ENCODE measurements around the gene MYADML2.
"Not testable (repeated sequence)": the region's sequence is repeated elsewhere in the genome, so short reads cannot be mapped to it uniquely, and the experiment has no call there.

Gene MYADML2

DNA sequence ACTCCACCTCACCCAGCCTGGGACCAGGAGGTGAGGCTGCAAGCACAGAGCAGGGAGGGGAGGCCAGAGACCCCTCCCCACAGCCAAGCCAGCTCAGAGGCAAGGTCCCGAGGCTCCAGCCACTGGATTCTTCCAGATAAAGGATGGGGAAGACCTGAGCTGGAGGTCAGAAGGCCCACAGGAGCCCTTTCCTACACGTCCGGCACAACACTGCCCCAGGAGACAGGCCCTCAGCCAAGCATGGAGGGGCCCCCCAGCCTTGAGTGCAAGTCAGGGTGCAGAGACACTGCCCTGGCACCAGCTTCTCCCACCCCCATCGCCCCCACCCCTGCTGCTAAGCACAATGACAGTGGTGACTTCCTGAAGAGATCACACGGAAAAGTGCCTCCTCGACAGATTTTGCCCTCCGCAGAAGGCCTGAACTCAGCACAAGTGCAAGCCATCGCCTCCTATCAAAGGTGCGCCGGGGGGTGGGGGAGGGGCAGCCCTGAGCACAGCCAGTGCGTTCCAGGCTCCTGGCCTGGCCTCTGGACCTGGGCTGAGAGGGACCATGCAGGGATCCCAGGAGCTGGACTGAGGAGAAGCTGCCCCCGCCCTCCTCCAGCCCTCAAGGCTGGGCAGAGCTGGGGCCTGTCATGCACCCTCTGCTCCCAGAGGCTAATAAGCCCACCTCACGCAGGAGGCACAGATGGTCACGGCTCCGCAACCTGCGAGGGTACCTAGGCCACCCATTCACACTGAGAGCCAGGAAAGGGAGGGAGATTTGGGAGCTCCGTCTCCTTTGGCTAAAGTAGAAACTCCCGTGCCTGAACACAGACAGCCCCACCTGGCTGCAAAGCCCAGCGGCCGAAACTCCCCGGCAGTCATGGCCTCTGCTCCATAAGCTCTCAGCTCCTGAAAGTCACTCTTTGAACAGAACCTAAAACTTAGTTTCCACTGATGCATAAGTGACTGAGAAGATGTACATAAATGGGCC, 22.2 kb downstream of the MYADML2 start:
- no peak for DNase-seq (ENCODE audit: low read depth)

- DNase-seq (ENCODE audit: low read depth) = no peak
Measured at GRCh38 chr17:81923302-81924260, 23.5 kb downstream of the MYADML2 start.

- DNase-seq (ENCODE audit: low read depth) = no peak
Measured at GRCh38 chr17:81922566-81923301, 24.3 kb downstream of the MYADML2 start.

DNA sequence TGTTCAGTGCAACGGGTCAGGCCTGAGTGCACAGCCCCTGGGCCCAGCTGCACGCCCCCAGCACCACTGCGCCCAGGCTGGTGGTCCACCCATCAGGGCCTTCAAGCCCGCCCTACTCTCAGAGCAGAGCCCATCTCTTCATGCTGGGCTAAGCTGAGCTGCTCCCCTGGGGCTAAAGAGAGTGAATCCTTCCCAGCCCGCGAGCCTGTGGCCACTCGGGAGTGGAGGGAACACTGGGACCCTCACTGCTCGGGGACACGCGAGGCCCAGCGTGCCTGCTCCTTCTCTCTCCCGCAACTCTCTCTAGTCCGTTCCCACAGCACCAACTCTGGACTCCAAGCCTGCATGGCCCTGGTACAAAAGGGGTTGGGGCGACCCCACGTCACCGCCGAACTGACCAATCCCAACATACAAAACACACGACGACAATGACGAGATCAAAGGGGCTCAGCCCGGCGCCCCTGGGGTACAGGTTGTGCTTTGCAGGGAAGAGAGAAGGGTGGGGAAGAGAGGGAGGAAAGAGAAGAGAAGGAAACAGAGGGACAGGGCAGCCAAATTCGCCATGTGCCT, 25.0 kb downstream of the MYADML2 start:
- no peak for DNase-seq (ENCODE audit: low read depth)

DNA sequence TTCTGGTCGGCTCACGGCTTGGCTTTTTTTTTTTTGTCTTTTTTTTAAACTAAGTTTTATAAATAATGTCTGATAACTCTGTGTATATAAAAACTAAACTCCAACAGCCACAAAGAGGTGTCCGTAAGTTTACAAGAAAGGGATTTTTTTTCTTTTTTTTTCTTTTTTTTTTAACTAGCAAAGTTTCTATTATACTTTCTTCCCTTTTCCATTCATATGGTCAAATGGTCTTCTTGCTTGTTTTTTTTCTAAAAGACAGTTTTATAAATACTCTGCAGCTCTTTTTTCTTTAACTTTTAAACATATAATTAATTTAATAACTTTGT, 25.5 kb downstream of the MYADML2 start:
- DNase-seq (ENCODE audit: low read depth) = no peak

DNA sequence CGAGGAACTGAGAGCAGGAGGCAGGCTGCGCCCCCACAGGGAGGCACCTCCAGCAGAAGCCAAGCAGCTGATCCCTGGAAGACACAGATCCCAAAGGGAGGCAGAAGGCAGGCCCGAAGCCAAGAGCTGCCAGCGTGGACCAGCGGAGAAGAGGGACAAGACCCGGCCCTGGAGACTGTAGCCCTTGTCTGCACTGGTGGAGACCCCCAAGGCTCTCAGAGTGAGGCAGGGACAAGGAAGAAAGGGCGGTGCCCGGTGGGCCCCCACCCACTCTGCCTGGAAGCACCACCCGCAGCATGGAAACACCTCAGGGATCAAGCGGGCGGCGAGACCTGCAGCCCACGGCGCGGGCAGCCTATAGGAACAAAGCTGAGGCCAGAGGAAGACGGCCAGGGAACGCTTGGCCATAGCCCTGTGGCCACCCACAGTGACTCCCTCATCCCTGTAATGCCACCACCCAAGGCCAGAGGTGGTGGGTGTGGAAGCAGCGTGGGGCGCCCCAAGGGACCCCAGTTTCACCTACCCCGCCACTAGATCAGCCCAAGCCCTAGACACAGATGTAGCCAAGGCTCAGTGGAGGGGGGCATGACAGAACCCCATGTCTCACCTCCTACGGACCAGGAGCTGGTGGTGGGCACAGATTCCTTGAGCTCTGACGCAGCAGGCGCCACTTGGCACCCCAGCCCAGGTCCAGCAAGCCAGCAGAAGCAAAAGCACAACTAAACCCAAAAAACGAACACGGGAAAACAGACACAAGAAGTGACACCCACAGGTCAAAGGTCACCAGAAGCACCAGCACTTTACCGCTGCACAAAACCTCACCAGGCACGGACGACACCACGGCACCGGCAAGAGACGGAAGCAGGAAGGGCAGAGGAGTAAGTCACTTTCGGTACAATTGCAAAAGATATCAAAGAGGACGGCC, 26.2 kb downstream of the MYADML2 start:
- no peak for DNase-seq (ENCODE audit: low read depth)

DNA sequence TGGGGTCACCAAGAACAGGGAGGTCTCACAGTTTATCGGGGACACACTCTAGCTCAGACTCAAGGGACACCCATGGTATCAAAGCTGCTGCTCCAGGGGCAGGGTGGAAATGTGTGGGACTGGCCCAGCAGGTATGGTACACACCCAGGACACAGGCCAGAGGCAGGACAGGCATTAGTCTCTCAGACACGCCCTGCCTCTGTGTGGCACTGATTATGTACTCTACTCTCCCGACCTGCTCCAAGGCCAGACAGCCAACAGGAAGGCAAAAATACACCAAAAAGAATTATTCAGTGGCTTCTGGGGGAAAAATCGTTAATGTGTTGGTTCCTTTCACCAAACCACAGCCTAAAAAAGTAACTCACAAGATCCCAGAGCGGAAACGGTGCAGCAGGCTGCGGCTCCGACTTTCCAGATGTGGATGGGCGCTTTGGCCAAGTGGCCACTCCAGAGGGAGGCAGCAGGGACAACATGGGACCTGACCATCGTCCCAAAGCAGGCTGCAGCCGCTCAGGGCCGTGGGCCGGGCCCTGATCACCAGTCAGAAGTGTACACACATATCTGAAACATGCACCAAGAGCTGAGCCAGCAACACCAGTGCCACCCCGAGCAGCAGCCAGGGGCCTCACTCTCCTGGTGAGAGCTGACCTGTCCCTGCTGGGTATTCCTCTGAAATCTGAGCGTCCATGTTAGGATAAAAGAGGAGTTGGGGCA, 28.0 kb downstream of the MYADML2 start:
- no peak for DNase-seq (ENCODE audit: low read depth)

DNA sequence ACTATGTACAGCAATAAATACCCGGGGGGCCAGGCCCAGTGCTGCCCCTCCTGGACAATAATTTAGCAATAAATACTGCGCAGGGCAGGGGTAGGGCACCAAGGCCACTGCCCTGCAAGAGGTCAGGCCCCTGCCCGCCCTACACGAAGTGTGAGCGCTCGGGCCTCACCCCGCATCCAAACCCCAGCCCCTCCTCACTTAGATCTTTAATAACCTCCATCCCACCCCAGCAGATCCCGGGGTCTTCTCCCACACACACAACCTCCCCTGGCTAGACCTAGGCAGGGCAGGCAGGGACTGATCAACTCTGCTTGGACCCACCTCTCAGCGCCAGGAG, 28.7 kb downstream of the MYADML2 start:
- DNase-seq (ENCODE audit: low read depth) = not testable (repeated sequence)

GRCh38 chr17:81917565-81918332, 29.3 kb downstream of the MYADML2 start, which contains the start of gene SIRT7:
Gene SIRT7, minus strand, starts transcription at chr17:81918176. Its CDS starts 45 bp downstream, at chr17:81918131.
- DNase-seq (ENCODE audit: low read depth) = peak; percentile 78

DNA sequence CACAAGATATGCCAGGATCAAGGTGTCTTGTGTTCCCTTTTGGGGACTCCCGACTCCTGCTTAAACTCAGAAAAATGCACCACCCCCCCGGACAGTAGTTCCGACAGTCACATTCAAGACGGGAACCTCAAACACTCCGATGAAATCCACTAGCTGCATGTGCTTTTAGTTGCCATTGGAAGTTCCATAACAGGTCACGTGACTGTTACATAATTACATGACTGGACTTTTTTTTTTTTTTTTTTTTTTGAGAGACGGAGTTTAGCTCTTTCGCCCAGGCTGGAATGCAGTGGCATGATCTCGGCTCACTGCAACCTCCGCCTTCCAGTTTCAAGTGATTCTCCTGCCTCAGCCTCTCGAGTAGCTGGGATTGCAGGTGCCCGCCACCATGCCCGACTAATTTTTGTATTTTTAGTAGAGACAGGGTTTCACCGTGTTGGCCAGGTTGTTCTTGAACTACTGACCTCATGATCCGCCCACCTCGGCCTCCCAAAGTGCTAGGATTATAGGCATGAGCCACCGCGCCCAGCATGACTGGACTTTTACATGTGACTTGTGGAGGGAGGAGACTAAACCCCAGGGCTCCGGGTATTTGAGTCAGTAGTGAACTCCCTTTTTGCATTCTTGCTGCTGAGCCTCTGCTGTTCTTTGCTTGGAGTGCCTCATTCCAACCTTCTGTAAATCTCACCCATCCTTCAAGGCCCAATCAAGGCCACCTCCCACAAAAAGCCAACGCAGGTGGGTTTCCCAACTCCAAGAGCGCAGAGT, 30.6 kb downstream of the MYADML2 start:
- no peak for DNase-seq (ENCODE audit: low read depth)

- no peak for DNase-seq (ENCODE audit: low read depth)
Measured at GRCh38 chr17:81915331-81915730, 31.7 kb downstream of the MYADML2 start.

DNA sequence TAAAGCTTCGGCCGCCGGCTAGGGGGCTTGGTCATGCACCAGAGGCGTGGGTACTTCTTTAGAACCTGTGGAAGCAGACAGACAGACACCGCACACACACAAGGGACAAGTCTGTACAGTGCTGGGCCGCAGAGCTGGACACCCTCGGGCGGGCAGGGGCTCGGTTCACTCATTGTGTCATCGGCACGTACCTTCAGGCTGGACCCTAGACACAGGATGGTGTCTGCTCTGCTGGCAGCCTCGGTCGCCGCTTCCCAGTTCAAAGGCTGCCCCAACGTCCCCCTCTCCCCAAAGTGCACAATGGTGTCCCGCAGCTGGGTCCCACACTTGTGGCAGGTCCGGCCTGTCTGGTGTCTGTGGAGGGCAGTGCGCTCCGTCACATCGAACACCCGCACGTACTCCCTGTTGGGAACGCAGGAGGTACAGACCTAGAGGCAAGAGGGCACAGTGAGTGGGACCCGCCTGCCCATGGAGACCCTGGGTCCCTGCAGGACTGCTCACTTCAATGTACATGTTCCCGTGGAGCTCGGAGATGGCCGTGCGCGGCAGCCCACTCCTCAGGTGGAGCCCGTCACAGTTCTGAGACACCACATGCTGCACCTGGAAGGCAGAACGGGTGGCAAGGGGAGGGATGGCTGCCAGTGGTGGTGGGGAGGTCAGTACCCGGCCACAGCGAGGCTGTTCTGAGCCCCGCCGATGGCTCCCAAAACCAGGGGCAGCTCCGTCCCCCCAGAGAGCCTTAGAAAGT, 32.8 kb downstream of the MYADML2 start:
- DNase-seq (ENCODE audit: low read depth) = no peak

DNA sequence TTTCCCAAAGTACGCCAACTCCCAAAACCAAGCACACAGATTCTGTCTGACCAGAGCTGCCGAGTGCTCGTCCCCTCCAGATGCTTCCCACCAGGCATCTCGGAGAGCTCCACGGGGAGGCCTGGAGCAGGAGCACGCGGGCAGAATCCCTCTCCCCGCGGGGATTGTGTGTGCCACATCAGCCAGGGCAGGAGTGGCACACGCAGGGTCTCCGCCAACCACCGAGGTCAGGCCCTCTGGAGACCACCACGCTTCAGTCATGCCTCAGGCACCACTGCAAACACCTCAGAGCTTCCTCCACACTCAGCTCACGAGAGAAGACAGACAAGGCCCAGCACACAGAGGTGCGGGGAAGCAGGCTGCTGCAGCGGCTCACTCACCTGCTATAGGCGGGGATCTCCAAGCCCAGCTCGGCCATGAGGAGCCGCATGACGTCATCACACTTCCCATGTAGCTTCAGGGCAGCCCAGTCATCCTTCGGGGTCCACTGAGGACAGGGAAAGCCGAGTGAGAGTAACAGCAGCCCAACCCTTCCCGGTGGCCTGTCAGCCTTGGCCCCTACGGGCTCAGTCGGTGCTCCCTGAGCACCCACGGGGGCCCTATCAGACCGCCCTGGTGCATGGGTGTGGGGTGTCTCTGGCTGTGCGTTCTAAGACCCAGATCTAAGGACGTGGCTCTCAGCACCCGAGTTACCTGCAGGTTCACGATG, 33.5 kb downstream of the MYADML2 start:
- DNase-seq (ENCODE audit: low read depth) = no peak

DNA sequence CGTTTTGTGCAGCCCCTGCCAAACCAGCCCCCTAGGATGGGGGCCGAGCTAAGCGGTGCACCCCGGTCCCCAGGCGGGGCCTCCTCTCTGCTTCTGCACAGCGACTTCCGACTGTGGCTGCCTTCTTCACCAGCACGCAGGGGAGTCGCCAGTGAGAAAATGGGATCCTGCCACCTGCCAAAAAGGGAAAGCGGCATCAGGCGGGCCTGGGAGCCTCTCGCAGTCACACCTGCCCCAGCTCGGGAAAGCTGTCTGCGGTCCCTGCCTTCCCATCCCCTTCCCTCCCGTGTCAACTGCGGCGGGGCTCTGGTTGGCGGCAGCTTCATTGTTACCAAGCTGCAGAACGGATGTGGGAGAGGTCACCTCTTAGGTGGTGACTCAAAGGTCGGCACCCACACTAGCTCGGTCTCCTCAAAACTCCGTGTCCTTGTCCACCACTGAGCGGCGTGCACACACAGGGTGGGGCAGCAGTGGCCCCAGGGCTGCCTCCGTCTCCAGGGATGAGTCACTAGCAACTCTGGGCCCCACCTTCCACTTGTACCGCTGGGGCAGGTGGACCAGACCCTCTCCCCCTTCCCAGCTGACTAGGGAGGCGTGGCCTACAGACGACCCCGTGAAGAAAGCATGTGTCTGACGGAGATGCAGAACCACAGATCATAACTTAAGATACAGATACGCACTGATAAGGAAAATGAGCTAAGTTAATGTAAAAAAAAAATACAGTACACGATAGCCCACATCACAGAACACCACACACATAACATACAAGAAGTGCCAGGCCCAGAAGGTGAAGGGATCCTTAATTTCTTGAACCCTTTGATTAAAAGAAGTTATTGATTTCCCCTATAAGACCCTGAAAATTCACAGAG, 34.4 kb downstream of the MYADML2 start:
- no peak for DNase-seq (ENCODE audit: low read depth)

DNA sequence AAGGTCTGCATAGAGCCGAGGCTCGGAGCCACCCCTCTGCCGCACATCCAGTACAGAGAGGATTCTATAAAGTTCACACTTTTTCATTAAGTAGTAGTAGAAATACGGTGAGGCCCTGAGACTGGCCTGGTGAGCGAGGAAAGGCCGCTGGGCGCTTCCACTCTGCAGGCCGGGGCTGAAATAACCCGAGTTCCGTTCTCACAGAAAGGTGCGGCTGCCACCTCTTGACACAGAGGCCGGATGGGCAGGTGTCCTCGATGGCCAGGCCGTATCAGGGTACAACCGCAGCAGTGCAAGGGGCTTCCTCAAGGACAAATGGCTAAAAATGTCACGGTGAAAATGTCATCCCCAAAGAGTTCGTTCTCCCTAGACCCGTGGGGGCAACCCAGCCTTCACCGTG, 35.1 kb downstream of the MYADML2 start:
- no peak for DNase-seq (ENCODE audit: low read depth)

All from activated T-helper 1 cell treated with Interleukin-2 at 50 U/mL for 16 hours (primary cell).